Stimulated activated CD4-positive, alpha-beta T cell treated with anti-CD3 and anti-CD28 coated beads, Interleukin-4, amount 100 ng/mL, for 1 hour (primary cell): ENCODE data around the gene ZDHHC11B.
"Not testable (repeated sequence)": the region's sequence is repeated elsewhere in the genome, so short reads cannot be mapped to it uniquely, and the experiment has no call there.

Source experiments
- DNase-seq: peaks from one replicate; pipeline ENCODE4 v3.0.0-alpha.2; 2020

ZDHHC11B gene

DNA sequence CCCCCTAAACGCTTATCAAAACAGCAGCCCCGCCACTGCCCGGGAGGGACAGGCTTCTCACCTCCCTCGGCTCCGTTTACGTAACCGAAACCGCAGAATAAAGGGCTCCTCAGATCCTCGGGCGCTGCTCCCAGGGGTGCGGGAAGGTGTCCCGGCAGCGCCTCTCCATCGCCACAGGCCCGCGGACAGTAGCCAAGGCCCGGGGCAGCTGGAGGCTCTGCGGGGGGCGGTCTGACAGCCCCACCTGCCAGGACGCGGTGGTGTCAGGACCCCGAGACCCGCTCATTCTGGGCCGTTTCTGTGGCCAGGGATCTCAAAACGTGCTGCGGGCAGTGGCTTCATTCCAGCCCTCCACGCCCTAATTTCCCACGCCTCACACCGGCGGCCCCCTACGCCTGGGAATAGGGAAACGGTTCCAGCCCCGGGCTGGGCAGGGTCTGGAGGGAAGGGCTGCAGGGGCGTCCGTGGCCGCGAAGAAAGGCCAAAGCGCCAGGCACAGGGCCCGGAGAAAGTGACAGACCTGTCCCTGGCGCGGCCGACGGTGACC lies 575 bp downstream of the ZDHHC11B start:
- DNase-seq = peak; percentile 30

DNA sequence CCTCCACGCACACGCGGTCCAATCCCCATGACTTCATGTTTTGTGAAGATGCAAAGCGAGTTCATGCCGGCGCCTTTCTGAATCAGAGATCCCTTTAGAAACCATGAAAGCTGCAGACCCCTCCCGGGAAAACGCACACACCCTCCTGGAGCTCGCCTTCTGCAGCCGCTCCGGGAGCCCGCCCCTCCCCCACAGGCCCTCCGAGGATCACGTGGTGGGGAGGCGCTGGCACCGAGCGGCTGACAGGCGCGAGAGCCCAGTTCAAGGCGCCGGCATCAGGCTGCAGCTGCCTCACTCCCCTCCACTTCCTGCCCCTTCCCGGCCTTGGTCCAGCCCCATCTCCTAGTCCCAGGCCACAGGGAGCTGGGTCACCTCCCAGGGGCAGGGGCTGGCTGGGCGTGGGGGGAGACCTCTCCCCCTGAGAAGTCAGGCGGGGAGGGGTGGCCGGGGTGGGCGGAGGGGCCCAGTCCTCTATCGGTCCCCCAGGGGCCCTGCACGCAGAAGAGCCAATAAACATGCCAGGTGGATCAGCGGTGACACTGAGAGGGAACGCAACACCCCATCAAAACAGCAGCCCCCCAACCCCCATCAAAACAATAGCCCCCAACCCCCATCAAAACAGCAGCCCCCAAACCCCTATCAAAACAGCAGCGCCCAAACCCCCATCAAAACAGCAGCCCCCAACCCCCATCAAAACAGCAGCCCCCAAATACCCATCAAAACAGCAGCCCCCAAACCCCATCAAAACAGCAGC lies 1.3 kb downstream of the ZDHHC11B start:
- DNase-seq = peak; percentile 21

DNA sequence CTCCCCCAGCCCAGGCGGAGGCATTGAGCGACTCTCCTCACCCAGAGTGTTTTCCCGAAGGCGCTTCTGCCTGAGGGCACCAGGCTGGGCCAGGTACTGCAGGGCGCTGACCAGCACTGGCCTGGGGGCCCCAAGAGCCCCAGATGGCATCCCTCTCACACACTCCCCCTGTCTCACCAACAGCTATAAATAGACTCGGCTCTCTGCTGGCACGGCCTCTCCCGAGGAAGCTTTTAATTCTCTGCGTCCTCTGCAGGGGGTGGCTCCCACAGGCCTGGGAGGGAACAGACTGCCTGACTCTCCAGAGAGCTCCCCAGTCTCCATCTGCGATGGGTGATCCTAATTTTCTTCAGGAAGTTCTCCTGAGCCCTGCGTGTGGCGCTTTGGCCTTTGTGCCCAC lies 2.2 kb downstream of the ZDHHC11B start:
- not testable (repeated sequence) for DNase-seq

DNA sequence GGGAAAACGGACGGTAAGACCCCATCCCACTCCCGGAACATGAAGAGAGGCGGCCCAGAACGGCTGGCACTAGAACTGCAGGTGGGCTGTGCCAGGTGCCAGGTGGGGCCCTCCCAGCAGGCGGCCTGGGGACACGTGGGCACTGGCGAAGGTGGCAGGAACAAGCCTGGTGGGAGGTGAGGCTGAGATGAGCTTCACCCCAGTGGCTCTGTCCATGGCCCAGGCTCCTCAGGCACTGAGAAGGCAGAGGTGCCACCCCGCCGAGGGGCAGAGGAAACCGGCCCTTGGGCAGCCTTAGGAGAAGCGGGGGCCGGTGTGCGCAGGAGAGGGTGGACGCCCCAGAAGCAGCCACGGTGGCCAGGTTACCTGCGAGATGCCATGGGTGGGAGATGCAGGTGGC lies 4.0 kb downstream of the ZDHHC11B start:
- DNase-seq = not testable (repeated sequence)

DNA sequence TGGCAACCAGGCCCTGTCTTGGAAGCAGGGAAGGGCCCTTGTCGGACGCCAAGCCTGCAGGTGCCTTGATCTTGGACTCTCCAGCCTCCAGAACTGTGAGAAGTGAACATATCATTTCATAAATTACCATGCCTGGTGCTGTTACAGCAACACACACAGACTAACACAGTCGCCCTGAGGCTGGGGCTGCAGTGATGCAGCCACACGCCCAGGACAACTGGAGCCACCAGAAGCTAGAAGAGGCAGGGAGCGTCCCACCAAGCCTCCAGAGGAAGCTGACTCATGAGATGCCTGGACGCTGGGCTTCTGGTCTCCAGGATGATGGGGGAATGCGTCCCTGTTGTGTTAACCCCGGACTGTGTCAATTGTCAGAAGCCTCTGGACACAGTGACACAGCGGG lies 5.6 kb downstream of the ZDHHC11B start:
- not testable (repeated sequence) for DNase-seq

DNA sequence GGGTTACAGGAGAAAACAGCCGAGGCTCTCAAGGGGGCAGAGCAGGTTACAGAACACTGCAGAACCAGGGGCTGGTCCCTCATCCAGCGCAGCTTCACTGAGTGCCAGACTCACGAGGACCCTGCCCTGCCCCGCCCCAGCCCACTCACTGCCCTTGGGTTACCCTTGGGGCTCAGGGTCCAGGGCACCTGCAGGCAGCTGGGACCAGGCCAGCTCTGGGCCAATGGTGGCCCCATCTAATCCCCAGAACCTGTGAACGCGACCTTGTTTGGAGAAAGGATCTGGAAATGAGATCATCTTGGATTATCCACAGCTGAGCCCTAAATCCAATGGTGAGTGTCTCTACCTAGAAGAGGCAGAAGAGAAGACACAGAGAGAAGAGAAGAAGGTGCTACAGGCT lies 6.1 kb downstream of the ZDHHC11B start:
- DNase-seq = not testable (repeated sequence)

DNA sequence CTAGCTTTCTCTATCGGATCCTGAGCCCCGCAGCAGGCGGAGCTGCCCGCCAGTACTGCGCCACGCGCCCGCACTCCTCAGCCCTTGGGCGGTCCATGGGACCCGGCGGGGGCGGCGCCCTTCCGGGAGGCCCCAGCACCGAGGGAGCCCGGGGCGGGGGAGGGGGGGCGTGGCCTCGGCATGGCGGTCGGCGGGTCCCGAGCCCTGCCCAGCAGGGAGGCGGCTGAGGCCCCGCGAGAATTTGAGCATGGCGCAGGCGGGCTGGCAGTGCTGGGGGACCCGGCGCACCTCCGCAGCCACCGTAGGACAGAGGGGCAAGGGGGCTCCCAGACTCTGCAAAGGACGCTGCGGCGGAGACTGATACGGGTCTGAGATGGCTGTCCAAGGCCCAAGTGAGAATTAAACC lies 6.8 kb downstream of the ZDHHC11B start:
- peak; percentile 3 for DNase-seq

DNA sequence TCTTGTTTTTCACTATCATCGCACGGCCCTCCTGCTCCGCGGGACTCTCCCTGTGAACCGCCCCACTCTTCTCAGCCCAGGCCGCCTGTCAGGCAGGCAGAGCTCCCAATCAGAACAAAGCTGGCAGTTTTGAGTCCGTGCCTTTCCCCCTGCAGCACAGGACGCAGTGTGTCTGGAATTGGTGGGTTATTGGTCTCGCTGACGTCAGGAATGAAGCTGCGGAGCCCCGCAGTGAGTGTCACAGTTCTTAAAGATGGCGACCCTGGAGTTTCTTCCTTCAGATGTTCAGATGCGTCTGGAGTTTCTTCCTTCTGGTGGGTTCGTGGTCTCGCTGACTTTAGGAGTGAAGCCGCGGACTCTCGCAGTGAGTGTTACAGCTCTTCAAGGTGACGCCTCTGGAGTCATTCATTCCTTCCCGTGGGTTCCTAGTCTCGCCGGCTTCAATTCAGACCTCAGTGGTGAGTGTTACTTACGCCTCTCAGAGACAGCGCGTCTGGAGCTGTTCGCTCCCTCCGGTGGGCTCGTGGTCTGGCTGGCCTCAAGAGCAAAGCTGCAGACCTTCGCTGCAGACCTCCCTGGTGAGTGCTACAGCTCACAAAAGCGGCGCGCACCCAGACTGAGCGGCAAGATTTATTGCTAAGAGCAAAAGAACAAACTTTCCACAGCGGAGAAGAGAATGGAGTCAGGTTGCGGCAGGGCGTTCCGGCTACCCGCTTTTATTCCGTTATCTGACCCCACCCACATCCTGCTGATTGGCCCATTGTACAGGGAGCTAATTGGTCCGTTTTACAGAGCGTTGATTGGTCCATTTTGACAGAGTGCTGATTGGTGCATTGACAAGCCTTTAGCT lies 7.4 kb downstream of the ZDHHC11B start:
- no peak for DNase-seq

DNA sequence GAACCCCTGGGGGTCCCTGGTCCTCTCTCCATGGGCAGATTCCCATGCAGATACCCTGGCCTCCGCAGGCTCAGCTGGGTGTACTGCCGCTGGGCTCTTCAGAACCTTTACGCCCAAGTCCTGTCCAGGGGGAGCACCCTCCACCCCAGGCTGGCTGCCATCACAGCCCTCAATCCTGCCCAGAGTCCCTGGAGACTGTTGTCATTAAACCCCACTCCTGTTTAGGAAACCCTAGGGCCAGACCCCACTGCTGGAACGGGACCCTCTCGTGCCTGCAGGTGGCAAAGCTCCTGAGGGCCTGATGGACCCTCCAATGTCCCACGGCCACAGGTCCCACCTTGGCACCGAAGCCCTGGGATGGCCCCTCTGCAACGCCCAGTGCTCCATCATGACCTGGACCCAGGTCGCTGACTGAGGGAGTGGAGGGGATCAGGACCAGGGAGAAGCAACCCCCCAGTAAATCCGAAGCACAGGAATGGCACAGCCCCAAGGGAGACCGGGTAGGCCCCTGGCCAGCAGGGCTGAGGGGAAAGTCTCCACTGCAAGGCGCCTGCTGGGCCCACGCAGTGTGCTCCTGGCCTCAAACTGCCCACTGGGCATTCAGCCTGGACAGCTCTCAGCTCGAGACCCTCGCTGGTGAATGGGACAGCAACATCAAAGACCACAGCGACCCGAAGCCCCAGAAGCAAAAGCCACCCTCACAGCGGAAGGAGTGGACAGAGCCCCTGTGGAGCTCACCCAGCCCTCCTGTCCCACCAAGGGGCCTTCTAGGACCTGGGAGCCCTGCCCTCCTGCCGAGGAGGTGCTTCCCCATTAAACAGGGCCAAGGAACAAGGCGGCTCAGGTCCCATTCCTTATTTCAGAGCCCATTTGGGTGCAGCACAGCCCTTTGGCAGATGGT lies 8.3 kb downstream of the ZDHHC11B start:
- no peak for DNase-seq

DNA sequence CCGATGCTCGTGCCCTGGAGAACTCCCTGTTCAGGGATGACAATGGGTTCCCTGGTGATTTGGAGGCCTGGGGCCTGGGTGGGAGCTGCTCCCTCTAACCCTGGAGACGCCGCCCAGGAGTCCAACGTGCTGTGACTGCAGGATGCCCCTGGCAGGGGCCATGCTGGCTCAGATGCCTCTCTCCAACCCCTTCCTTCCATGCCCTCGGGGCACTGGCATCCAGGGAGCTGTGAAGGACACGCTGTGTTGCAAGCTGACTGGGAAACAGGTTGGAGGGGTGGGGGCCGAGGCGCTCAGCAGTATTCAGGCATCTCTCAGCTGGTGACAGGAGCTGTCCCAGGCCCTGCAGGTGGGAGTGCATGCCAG lies 9.0 kb downstream of the ZDHHC11B start:
- DNase-seq = not testable (repeated sequence)

DNA sequence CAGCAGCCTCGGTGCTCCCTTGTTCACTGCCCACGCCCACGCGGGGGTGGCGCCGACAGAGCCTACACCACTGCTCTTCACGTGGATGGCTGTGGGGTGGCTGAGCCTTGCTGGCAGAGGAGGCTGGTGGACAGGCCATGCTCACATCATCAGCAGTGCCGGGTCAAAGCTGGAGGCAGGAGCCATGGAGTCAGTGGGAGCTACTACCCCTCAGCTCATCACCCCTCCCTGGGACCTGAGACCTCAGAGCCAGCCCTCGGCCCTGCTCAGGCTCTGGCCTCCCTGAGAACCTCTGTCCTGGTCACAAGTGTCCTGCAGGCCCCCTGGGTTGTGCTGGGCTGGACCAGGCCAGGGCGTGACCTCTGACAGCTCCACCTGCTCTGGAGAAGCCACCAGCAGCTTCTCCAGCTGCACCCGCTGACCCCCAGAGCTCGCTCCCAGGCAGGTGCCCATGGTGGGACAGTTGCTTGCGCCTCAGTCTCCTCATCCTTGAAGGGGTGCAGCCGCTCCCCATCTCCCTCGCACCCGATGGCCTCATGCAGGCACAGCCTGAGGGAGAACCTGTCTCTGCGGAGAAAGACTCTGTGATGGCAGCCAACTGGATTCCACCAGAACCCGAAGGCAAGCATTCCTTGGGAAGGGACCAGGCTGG lies 9.5 kb downstream of the ZDHHC11B start:
- not testable (repeated sequence) for DNase-seq

DNA sequence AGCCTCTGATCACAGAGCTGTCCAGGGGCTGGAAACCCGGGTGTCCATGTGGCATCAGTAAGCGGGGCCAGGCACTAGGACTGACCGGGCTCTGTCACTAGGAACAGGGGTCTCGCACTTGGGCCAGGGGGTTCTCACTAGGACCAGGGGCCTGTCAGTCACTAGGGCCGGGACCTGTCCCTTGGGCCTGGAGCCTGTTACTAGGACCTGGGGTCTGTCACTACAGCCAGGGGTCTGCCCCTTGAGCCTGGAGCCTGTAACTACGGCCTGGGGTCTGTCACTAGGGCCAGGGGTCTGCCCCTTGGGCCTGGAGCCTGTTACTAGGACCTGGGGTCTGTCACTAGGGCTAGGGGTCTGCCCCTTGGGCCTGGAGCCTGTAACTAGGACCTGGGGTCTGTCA lies 10.2 kb downstream of the ZDHHC11B start:
- DNase-seq = peak; percentile 4

DNA sequence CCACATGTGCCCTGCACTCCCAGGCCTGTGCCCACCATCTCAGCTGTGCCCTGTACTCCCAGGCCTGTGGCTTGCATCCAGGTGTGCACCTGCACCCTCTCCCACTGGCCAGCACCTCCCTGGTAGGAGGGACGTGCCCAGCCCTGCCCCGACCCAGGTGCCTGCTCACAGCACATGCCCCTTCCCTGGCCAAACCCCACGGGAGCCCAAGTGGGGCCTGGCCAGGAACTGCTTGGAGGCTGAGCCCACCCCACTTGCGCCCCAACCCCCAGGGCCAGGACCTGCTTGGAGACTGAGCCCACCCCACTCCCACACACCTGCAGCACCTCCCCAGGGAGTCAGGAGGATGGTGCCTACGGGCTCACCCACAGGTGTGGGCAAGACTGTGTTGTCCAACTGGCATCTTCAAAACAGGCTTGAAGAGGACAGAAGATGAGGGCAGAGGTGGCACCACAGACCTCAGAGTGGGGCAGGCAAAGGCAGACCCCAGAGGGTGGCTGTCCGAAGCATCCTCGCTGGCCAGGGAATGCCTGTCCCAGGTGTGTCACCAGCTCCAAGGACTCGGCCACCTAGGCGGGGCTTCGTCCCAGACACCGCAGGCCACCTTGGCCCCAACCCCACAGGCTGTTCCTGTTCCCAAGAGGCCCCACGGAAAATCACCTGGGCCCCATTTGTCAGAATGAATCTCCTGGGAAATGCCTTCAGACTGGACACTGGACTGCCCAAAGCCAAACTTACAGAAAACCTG lies 10.8 kb downstream of the ZDHHC11B start:
- no peak for DNase-seq

DNA sequence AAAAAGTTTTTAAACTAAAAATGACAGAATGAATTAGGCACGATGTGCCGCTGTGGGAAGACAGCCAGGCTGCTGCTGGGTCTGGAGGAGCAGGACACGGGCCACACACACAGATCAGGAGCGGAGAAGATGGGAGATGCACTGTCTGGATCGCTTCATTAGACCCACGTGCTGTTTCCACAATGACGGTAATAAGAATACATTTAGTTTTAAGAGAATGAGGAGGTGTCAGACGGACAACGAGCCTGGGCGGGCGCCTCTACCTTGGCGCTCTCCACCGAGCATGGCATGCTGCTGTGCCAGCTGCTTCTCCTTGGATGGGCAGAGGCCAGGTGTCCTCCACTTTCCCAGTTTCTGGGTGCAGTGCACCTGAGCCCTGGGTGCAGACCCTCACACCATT lies 11.6 kb downstream of the ZDHHC11B start:
- not testable (repeated sequence) for DNase-seq

DNA sequence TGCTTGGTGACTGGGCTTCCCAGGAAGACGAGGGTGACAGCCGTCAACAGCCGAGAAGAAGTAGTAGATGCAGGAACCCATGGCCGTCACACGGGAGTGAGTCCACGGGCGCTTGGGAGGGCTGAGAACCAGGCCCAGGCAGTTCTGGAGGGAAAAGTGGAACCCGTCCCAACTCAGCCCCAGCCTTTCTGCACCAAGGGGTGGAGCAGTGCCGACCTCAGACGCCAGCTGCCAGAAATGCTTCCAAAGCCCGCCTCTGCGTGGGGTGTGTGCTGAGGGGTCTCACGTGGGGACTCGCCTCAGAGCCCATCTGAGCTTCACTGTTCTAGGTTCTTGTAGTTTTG lies 12.0 kb downstream of the ZDHHC11B start:
- not testable (repeated sequence) for DNase-seq

DNA sequence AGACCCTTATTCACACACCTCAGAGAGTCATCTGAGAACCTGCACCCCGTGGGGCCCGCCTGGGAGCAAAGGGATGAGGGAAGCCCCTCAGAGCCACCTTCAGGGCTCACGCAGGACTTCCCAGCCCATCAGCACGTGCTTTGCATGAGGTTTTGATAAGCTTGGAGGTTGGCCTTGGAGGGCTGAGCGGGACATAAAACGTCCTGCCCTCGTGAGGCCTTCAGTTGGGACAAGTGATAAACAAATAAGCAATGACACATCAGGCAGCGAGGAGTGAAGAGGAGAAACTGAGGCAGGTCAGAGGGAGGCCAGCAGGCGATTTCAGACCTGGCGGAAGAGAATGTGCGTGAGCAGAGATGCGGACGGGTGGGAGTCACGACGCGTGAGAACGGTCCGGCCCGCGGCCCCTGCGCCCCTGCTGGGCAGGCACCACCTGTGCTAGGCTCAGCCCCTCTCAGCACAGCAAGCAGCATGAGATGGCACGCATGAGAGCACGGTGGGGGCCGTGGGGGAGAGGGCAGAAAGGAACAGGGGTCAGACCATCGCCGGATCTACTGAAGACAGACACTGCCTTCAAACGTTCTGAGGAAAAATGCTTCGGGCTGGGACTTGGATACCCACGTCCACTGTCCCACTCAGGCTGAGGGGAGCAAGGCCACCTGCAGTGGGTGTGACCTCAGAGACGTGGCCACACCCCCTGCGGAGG lies 12.5 kb downstream of the ZDHHC11B start:
- not testable (repeated sequence) for DNase-seq

DNA sequence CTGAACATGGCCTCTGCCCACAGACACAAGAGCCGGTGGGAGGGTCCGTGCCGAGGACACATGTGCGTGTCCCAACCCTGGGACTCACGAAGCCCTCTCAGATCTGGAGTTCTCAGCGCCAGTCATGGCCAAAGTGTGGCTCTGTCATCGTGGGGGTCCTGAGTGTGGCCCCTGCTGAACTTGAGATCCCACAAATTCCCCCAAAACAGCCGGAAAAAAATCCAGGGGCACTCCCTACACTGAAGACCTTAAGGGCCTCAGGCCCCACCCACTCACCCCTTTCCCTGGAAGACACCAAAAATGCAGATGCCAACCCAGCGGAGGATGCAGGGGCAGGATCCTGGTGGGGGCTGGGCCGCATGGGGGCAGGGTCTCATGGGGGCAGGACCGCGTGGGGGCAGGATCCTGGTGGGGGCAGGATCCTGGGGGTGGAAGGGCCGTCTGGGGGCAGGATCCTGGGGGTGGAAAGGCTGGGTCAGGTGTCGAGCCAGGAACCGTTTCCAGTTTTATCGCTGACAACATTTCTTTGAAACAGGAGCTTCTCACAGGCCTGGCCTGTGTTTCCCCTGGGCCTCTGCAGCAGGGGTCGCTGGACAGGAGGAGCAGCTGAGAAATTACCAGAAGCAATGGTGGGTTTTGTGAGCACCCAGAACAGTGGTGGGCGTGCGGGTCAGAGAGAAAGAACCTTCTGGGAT lies 13.3 kb downstream of the ZDHHC11B start:
- DNase-seq = not testable (repeated sequence)

DNA sequence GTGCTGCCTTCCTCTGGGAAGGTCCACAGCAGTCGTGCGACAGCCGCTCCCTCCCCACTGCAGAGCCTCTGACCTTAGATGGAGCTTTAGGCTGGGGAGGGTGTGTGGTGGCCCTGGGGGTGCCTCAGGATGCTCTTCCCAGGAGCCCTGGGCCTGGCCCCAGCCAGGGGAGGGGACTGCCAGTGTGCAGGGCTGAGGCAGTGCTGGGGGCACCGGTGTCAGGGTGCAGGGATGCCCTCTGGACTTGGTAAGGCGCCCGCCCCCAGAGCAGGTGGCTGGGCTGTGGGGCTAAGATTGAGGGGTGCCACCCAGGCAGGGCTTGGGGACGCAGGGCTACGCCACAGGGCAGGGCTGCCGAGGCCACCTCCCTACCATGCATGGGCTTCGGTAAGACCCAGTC lies 13.9 kb downstream of the ZDHHC11B start:
- not testable (repeated sequence) for DNase-seq

DNA sequence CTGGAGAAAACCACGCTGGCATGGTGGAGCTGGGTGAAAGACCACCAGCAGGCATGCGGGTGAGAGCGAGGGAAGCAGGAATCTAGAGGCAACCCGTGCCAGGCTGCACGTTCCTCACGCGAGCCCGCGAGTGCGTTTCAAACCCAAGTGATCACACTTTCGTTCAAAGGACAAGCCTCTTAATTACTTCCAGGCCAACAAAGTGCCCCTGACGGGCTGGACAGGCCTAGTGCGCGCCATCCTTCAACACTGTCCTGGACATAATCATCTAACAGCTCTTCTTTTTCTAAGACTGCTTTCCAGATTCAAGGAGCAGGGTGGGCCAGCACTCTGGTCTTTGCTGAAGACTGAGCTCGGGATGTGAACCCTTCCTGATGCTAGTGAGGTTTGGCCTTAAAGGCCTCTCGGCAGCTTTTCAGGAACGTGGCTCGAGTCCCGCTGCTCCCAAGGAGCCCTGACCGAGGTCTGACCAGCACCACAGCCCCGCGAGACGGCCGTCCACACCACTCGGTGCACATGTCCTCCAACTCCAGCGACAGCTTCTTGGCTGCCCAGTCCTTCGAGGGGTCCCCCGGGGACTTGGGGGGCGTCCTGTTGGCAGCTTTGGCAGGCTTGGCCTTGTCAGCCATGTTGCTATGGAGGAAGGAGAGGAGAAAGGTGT lies 14.9 kb downstream of the ZDHHC11B start:
- DNase-seq = not testable (repeated sequence)
